ENCODE measurements around the gene AHNAK. TPM values are rescaled to one million over a fixed set of nuclear protein-coding genes. Genes with fewer than 3 reads are reported as not detected.

Gene AHNAK
- total and polyA plus RNA-seq, 2 of the 8 experiments (the other 6 are each of a cell fraction or from before 2014, with no cell fraction given): 2.0 to 5.8 TPM

- no peak for TF ChIP-seq FOSL1 (IDR thresholded peaks at IDR 0.05; ENCODE audit: insufficient read depth, low read depth, low read length)
- no peak for TF ChIP-seq CHD7 (IDR thresholded peaks at IDR 0.05; ENCODE audit: insufficient replicate concordance, low read length)
- no peak for TF ChIP-seq GABPA (IDR thresholded peaks at IDR 0.05; ENCODE audit: borderline replicate concordance, insufficient read depth, low read length)
- no peak for TF ChIP-seq EP300 (IDR thresholded peaks at IDR 0.05; ENCODE audit: borderline replicate concordance in 1 of 2, low read depth in 2 of 2, low read length in 2 of 2)
- TF ChIP-seq KDM5A (IDR thresholded peaks at IDR 0.05; ENCODE audit: low read length): no peak
- no peak for TF ChIP-seq MAFK (IDR thresholded peaks at IDR 0.05; ENCODE audit: low read depth, low read length)
- no peak for TF ChIP-seq ZNF274 (IDR thresholded peaks at IDR 0.05; ENCODE audit: borderline replicate concordance, extremely low read depth, low read length)
Observed at GRCh38 chr11:62501432-62501891, 45.1 kb downstream of the AHNAK start (continued).
